GM21367 (cell line): Measurements from ENCODE around the gene HBM.
"Not testable (repeated sequence)": the region's sequence is repeated elsewhere in the genome, so short reads cannot be mapped to it uniquely, and the experiment has no call there.

ENCODE experiments used
- ATAC-seq: cut with Tn5 transposase; IDR thresholded peaks from one replicate; pipeline ENCODE4 v1.9.1; 2021; ENCODE audit not compliant: unreplicated experiment

Gene HBM

DNA sequence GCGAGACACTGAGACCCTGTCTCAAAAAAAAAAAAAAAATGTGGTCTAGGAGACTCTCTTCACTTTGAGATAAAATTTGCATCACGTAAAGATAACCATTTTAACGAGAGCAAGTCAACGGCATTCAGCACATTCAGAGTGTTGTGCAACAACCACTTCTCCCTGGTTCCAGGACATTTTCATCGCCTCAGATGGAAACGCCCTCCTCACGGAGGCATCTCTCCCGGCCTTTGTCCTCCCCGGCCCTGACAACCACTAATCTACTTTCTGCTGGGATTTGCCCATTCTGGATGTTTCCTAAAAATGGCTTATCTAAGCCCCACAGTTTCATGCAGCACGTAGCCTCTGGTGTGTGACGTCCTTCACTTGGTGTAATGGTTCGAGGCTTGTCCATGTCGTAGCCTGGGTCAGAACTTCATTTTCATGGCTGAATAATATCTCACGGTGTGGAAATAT, 21.0 kb upstream of the HBM start:
- no peak for ATAC-seq

DNA sequence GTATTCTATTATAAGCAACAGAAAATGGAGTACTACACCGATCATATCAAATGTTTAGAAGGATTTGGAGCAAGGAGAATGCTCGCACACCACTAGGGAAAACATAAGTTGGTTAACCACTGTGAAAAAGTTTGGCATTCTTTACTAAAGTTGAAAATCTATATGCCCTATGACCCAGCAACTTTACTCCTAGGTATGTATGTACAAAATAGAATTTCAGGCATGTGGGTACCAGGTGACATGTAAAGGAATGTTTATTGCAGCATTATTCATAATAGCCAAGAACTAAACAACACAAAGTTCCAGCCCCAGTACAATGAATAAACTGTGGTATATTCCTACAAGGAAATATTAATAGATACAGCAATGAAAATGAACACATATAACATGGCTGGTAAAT, 19.1 kb upstream of the HBM start:
- ATAC-seq, result no peak

DNA sequence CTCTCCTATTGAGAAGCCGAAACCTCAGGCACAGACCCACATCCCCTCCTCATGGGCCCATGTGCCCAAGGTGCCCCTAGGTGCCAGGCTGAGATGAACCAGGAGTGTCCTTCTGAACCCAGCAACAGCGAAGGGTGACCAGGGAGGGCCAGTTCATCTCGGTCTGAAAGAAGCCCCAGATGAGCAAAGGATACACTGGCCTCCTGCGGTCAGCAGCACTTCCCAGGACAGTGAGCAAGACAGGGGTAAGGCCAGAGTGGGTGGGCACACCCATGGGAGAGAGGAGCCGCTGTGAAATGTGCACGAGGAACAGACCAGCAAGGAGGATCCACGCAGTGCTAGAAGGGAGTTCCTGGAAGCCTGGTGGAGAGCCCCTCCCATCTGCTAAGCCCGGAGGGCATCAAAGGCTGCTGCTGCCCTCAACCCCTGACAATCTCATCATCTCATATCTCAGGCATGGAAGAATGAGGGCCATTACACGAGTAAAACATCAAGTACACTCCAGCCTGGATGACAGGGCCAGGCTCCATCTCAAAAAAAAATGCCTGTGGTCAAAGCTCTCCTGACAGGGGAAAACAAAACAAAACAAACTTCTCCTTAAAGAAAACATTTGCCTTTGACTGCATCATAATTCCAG, 16.6 kb upstream of the HBM start:
- no peak for ATAC-seq

DNA sequence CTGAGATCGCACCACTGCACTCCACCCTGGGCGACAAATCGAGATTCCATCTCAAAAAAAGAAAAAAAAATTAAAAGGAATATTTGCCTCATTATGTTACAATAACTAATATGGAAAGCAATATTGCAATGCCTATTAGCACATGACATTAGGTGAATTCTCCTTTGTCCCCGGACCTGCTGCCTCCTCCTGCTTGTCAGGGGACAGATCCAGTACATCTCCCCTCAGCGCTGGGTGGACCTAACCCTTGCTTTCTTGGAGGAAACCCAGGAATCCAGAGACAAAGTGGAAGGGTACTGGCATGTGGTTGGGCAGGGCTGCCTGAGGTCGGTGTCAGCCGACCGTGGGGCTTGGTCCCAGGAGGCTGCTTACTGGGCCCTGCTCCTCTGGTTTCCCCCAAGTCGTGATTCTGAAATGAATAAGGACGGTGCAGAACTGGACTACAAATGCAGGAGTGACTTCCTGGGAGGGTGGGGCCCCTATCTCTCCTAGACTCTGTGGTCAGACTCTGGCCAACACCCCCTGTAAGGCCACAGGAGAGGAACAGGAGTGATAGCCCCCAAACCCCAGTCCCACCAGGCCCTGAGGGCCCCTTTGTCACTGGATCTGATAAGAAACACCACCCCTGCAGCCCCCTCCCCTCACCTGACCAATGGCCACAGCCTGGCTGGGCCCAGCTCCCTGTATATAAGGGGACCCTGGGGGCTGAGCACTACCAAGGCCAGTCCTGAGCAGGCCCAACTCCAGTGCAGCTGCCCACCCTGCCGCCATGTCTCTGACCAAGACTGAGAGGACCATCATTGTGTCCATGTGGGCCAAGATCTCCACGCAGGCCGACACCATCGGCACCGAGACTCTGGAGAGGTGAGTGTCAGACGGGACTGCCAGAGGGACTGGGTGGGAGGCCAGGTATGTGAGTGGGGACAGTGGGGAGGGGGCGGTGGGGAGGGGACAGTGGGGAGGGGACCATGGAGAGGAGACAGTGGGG, 13.3 kb upstream of the HBM start, which contains the start of gene HBZ:
Gene HBZ (plus strand): TSS at position 504 of the 988 bp plus-strand sequence. CDS start 266 bp downstream, at position 770.
- no peak for ATAC-seq

DNA sequence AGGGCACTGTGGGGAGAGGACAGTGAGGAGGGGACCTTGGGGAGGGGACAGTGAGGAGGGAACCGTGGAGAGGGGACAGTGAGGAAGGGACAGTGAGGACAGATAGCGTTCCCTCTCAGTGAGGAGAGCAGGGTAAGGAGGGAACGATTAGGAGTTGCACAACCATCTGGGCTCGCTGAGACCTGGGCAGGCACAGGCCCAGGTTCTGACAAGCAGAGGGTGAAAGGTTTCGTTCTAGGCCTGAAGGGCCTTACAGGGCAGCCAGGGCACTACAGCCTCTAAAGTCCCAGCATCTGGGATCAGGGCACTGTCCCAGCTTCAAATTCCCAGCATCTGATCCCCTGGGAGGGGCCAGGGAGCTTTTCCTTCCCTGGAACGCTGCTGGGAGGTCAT, 12.7 kb upstream of the HBM start:
- not testable (repeated sequence) for ATAC-seq

DNA sequence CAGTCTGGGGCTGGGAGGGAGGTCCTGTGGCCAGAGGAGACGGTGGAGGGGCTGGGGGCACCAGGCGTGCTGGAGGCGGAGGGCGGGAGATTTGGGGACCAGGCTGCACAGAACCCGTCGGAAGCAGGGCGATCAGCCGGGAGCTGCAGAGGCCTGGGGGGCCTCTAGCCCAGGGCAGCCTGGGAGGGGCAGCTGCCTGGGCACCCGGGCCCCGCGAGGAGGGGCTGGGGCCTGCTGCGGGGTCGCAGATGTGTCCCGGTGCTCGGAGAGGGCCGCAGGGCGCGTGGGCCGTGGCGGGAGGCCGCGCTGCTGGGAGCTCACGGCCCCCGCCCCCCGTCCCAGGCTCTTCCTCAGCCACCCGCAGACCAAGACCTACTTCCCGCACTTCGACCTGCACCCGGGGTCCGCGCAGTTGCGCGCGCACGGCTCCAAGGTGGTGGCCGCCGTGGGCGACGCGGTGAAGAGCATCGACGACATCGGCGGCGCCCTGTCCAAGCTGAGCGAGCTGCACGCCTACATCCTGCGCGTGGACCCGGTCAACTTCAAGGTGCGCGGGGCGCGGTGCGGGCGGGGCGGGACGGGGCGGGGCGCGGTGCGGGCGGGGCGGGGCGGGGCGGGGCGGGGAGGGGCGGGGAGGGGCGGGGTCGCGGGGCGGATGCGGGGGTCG, 12.1 kb upstream of the HBM start:
- ATAC-seq, result not testable (repeated sequence)

DNA sequence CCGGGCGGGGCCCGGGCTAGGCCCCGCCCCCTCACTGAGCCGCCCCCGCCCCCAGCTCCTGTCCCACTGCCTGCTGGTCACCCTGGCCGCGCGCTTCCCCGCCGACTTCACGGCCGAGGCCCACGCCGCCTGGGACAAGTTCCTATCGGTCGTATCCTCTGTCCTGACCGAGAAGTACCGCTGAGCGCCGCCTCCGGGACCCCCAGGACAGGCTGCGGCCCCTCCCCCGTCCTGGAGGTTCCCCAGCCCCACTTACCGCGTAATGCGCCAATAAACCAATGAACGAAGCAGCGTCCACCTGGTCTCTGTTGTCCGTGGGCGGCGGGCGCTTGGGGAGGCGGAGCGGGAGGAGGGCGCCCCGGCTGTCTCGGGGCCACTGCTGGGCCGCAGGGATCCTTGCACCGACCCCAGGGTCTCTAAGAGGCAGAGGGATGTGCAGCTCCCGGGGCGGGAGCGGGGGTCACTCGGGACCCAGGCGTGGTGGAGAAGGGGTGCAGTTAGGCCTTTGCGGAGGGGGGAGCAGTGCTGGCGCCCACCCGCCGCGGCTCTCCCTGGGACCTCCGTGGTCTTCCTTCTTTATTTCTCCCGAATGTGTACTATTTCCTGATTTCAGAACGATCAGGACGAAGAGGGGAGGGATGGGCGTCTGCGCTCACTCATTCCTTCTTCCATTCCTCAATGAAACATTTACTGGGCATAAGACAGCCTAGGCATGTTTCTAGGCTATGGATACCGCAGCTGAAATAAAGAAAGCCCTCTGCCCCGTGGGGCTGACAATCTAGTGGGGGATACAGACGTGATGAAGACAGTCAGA, 11.4 kb upstream of the HBM start:
- ATAC-seq, result no peak

DNA sequence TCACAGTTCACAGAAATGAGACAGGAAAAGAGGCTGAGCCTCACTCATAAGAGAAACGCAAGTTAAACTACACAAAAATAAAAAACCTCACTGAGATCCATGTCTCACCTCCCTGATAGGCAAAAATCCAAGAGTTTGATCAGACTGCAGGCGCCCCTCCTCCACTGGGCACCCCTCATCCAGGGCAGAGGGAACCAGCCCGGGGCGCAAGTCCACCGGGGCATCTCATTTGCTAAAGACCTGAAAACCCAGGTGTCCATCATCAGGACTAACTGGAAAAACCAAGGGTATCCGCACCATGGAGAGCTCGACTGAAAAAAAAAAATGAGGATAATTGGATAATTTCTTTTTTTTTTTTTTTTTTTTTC, 10.8 kb upstream of the HBM start:
- ATAC-seq, result no peak

DNA sequence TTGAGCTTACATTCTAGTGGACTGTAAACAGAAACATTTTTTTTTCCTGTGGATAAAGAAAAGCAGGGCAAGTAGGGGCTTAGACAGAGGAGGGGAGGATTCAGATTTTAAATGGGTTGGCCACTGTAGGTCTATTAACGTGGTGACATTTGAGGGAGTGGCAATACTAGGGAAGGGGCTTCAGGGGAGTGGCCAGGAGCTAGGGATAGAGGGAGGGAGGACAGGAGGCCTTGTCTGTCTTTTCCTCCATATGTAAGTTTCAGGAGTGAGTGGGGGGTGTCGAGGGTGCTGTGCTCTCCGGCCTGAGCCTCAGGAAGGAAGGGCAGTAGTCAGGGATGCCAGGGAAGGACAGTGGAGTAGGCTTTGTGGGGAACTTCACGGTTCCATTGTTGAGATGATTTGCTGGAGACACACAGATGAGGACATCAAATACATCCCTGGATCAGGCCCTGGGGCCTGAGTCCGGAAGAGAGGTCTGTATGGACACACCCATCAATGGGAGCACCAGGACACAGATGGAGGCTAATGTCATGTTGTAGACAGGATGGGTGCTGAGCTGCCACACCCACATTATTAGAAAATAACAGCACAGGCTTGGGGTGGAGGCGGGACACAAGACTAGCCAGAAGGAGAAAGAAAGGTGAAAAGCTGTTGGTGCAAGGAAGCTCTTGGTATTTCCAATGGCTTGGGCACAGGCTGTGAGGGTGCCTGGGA, 6.5 kb upstream of the HBM start:
- ATAC-seq, result no peak

DNA sequence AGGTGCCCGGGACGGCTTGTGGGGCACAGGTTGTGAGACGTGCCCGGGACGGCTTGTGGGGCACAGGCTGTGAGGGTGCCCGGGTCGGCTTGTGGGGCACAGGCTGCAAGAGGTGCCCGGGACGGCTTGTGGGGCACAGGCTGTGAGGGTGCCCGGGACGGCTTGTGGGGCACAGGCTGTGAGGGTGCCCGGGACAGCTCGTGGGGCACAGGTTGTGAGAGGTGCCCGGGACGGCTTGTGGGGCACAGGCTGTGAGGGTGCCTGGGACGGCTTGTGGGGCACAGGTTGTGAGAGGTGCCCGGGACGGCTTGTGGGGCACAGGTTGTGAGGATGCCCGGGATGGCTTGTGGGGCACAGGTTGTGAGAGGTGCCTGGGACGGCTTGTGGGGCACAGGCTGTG, 5.5 kb upstream of the HBM start:
- not testable (repeated sequence) for ATAC-seq

DNA sequence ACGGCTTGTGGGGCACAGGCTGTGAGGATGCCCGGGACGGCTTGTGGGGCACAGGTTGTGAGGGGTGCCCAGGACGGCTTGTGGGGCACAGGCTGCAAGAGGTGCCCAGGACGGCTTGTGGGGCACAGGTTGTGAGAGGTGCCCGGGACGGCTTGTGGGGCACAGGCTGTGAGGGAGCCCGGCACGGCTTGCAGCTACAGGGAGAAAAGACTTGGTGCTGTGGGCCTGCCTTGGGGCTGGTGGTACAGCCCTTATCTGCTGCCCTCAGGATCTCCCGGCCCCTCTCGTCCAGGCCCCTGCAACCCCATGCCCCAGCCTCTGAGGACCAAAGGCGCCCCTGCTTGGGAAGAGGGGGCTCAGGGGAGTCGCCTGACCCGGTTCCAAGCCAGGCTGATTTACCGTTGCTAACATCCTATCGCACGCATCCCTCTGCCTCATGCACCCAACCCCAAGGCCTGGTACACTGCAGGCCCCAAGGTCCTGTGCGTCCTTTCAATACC, 5.0 kb upstream of the HBM start:
- ATAC-seq, result no peak

DNA sequence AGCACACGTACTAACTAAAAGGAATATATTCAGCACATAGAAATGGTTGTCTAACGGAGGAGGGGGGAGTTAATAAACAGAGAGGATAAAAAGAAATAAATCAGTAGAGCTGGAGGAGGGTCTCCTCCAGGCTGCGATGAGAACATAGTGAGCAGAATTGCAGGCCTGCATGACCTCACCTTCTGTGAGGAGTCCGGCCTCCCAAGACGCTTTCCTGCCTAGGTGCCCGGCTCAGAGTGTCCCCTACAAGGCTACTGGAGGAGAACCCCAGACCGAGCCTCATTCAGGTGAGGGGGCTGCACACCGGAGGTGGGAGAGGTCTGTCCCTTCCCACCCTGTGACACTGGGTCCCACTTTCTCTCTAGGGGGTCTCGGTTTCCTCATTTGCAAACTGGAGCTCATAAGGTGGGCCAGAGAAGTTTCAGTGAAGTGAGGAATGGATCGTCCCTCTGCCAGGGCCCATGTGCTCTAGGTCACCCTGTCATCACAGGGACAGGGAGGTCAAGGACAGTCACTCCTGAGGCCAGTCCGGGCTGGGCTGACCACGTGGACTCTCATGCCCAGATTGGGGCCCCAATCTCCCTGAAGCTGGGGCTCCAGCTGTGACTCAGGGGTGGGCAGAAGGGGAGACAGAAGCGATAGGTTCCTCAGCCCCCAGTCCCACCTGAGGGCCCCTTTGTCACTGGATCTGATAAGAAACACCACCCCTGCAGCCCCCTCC, 3.3 kb upstream of the HBM start:
- ATAC-seq, result no peak

DNA sequence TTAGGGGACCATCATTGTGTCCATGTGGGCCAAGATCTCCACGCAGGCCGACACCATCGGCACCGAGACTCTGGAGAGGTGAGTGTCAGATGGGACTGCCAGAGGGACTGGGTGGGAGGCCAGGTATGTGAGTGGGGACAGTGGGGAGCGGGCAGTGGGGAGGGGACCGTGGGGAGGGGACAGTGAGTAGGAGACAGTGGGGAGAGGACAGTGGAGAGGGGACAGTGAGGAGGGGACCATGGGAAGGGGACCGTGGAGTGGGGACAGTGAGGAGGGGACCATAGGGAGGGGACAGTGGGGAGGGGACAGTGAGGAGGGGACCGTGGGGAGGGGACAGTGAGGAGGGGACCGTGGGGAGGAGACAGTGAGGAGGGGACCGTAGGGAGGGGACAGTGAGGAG, 2.6 kb upstream of the HBM start:
- ATAC-seq, result not testable (repeated sequence)

DNA sequence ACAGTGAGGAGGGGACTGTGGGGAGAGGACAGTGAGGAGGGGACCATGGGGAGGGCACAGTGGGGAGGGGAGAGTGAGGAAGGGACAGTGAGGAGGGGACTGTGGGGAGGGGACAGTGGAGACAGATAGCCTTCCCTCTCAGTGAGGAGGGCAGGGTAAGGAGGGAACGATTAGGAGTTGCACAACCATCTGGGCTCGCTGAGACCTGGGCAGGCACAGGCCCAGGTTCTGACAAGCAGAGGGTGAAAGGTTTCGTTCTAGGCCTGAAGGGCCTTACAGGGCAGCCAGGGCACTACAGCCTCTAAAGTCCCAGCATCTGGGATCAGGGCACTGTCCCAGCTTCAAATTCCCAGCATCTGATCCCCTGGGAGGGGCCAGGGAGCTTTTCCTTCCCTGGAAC, 2.1 kb upstream of the HBM start:
- not testable (repeated sequence) for ATAC-seq

DNA sequence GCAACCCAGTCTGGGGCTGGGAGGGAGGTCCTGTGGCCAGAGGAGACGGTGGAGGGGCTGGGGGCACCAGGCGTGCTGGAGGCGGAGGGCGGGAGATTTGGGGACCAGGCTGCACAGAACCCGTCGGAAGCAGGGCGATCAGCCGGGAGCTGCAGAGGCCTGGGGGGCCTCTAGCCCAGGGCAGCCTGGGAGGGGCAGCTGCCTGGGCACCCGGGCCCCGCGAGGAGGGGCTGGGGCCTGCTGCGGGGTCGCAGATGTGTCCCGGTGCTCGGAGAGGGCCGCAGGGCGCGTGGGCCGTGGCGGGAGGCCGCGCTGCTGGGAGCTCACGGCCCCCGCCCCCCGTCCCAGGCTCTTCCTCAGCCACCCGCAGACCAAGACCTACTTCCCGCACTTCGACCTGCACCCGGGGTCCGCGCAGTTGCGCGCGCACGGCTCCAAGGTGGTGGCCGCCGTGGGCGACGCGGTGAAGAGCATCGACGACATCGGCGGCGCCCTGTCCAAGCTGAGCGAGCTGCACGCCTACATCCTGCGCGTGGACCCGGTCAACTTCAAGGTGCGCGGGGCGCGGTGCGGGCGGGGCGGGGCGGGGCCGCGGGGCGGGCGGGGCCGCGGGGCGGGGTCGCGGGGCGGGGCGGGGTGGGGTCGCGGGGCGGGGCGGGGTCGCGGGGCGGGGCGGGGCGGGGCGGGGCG, 1.5 kb upstream of the HBM start:
- not testable (repeated sequence) for ATAC-seq

DNA sequence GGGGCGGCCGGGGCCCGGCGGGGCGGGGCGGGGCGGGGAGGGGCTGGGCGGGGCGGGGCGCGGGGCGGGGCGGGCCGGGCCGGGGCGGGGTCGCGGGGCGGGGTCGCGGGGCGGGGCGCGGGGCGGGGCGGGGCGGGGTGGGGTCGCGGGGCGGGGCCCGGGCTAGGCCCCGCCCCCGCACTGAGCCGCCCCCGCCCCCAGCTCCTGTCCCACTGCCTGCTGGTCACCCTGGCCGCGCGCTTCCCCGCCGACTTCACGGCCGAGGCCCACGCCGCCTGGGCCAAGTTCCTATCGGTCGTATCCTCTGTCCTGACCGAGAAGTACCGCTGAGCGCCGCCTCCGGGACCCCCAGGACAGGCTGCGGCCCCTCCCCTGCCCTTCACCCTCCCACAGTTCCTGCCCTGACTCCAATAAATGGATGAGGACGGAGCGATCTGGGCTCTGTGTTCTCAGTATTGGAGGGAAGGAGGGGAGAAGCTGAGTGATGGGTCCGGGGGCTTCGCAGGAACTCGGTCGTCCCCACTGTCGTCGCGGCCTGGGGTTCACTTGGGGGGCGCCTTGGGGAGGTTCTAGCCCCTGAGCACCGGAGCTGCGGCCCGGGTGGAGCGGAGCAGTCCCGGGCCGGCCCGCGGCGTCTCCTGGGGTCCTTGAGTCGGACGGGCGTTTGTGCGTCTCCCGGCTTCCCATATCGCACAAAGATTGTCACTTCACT, 795 bp upstream of the HBM start:
- no peak for ATAC-seq

DNA sequence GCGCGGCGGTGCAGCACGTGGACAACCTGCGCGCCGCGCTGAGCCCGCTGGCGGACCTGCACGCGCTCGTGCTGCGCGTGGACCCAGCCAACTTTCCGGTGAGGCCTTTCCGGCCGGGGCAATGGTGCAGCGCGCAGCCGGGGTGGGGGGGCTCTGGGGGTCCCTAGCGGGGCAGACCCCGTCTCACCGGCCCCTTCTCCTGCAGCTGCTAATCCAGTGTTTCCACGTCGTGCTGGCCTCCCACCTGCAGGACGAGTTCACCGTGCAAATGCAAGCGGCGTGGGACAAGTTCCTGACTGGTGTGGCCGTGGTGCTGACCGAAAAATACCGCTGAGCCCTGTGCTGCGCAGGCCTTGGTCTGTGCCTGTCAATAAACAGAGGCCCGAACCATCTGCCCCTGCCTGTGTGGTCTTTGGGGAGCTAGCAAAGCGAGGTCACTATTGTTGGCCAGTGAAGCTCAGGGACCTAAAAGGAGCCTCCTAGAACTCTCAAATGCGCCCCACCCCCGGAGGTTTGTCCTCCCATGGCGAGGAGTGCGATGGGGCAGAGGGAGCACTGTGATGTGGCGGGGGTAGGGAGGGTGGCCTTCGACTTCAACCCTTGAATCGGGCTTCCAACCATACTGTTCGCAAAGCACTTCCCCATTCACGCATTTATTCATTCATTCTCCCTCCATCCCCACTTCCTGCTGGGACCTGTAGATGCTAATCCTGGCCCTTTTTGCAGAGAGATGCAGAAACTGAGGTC, 770 bp downstream of the HBM start:
- ATAC-seq, result no peak
